HepG2 (cell line): Measurements from ENCODE around the gene USP7. TPM values are rescaled to one million over a fixed set of nuclear protein-coding genes. Genes with fewer than 3 reads are reported as not detected.
A peak's percentile ranks its signal among the peaks of the same experiment; 100 is the strongest.

Experiments used
- AKAP8 ChIP-seq: sonication (generic); formaldehyde crosslinking; IDR thresholded peaks from 2 replicates; pipeline ENCODE4 v1.5.1; 2020; ENCODE audit warnings: mild to moderate bottlenecking, missing genetic modification reagents
- DBP ChIP-seq: sonication (generic); formaldehyde crosslinking; IDR thresholded peaks from 2 replicates; pipeline ENCODE4 v1.4.0; 2020; ENCODE audit warnings: missing genetic modification reagents; ENCODE audit errors: not compliant biosample characterization
- FOXO1 ChIP-seq: sonication (generic); formaldehyde crosslinking; IDR thresholded peaks from 2 replicates; pipeline ENCODE4 v1.4.0; 2020; ENCODE audit warnings: missing genetic modification reagents
- HDAC1 ChIP-seq: sonication (generic); formaldehyde crosslinking; IDR thresholded peaks from 2 replicates; pipeline ENCODE4 v1.5.1; 2020; ENCODE audit warnings: mild to moderate bottlenecking, missing genetic modification reagents
- NR3C1 ChIP-seq: sonication (generic); formaldehyde crosslinking; IDR thresholded peaks from 2 replicates; pipeline ENCODE4 v1.4.0; 2020; ENCODE audit warnings: missing genetic modification reagents
- PCBP1 ChIP-seq: fragments of 200-400 bp; formaldehyde crosslinking; IDR thresholded peaks from 2 replicates; pipeline ENCODE4 v1.6.1; 2017; ENCODE audit warnings: mild to moderate bottlenecking, low read depth, low read length, borderline replicate concordance
- SMYD3 ChIP-seq: sonication (generic); formaldehyde crosslinking; IDR thresholded peaks from 2 replicates; pipeline ENCODE4 v1.8.1; 2023; ENCODE audit warnings: mild to moderate bottlenecking, missing genetic modification reagents
- ZFY ChIP-seq: sonication (generic); formaldehyde crosslinking; IDR thresholded peaks from 2 replicates; pipeline ENCODE4 v1.4.0; 2020; ENCODE audit warnings: missing genetic modification reagents
- ZNF180 ChIP-seq: sonication (generic); formaldehyde crosslinking; IDR thresholded peaks from 2 replicates; pipeline ENCODE4 v1.4.0; 2020; ENCODE audit warnings: low read depth, missing genetic modification reagents, borderline replicate concordance
- ZNF598 ChIP-seq: sonication (generic); formaldehyde crosslinking; IDR thresholded peaks from 2 replicates; pipeline ENCODE4 v1.5.1; 2020; ENCODE audit warnings: mild to moderate bottlenecking, missing genetic modification reagents, borderline replicate concordance
- ZNF615 ChIP-seq: sonication (generic); formaldehyde crosslinking; IDR thresholded peaks from 2 replicates; pipeline ENCODE4 v1.5.0; 2020; ENCODE audit warnings: mild to moderate bottlenecking, missing genetic modification reagents, borderline replicate concordance
- ZNF670 ChIP-seq: sonication (generic); formaldehyde crosslinking; IDR thresholded peaks from 2 replicates; pipeline ENCODE4 v1.8.0; 2022; ENCODE audit warnings: mild to moderate bottlenecking, missing genetic modification reagents, borderline replicate concordance
- ZNF720 ChIP-seq: sonication (generic); formaldehyde crosslinking; IDR thresholded peaks from 2 replicates; pipeline ENCODE4 v1.4.0; 2020; ENCODE audit warnings: missing genetic modification reagents
- ZNF850 ChIP-seq: sonication (generic); formaldehyde crosslinking; conservative IDR thresholded peaks from 2 replicates; pipeline ENCODE4 v1.9.0; 2021; ENCODE audit warnings: mild to moderate bottlenecking, missing genetic modification reagents
- polyA plus RNA-seq, 8 experiments: library from polyadenylated mRNA; depleted of rRNA in 3 of 8; stranded (reverse) in 7 of 8; unstranded in 1 of 8; fragments of >200 nt; fragmentation: Illumina TruSeq in 4 of 8; extraction: Trizol in 4 of 8; gene quantifications; 2 replicates each; pipeline versions ENCODE4 v1.2.1 to v1.2.3, GENCODE V29; 2011 to 2016; ENCODE audit warnings: low read depth in 4 of 8, missing spikeins in 1 of 8, mixed read lengths in 1 of 8; ENCODE audit not compliant: insufficient read depth in 1 of 8
- total RNA-seq, 5 experiments: library from RNA; depleted of rRNA; stranded (reverse); fragments of >200 nt; fragmentation: Illumina TruSeq; extraction: Trizol; gene quantifications; 2 replicates each; pipeline ENCODE4 v1.2.3, GENCODE V29; 2016; ENCODE audit warnings: low read depth in 1 of 5
- TF ChIP-seq, protein P1 (sequence below): sonication (generic); formaldehyde crosslinking; IDR thresholded peaks from 2 replicates; pipeline ENCODE4 v1.5.0; 2020; ENCODE audit warnings: mild to moderate bottlenecking, missing genetic modification reagents, borderline replicate concordance
- TF ChIP-seq, protein P2 (sequence below): sonication (generic); formaldehyde crosslinking; IDR thresholded peaks from 2 replicates; pipeline ENCODE4 v1.5.1; 2020; ENCODE audit warnings: mild to moderate bottlenecking, missing genetic modification reagents, moderate library complexity
- TF ChIP-seq, protein P3 (sequence below): sonication (generic); formaldehyde crosslinking; IDR thresholded peaks from 2 replicates; pipeline ENCODE4 v1.4.0; 2020; ENCODE audit warnings: missing genetic modification reagents, borderline replicate concordance

Gene USP7
- total and polyA plus RNA-seq, 2 of the 13 experiments (the other 11 are each of a cell fraction or from before 2014, with no cell fraction given): 52.5 to 173 TPM

- TF ChIP-seq NR3C1 (CRISPR knock-in tag) (no peak), ZNF720 (CRISPR knock-in tag) (no peak), ZFY (CRISPR knock-in tag) (no peak), ZNF850 (CRISPR knock-in tag) (no peak), HDAC1 (CRISPR knock-in tag) (no peak), ZNF598 (CRISPR knock-in tag) (no peak), ZNF615 (CRISPR knock-in tag) (0 out of 2 replicates have a peak, but pooled peaks have one; percentile 10), PCBP1 (no peak), DBP (CRISPR knock-in tag) (no peak), AKAP8 (CRISPR knock-in tag) (peak; percentile 29; the same call in 1 of the 2 replicates), SMYD3 (CRISPR knock-in tag) (no peak), ZNF670 (CRISPR knock-in tag) (no peak), ZNF180 (CRISPR knock-in tag) (0 out of 2 replicates have a peak, but pooled peaks have one; percentile 51), FOXO1 (no peak)
- TF ChIP-seq, protein P1, sequence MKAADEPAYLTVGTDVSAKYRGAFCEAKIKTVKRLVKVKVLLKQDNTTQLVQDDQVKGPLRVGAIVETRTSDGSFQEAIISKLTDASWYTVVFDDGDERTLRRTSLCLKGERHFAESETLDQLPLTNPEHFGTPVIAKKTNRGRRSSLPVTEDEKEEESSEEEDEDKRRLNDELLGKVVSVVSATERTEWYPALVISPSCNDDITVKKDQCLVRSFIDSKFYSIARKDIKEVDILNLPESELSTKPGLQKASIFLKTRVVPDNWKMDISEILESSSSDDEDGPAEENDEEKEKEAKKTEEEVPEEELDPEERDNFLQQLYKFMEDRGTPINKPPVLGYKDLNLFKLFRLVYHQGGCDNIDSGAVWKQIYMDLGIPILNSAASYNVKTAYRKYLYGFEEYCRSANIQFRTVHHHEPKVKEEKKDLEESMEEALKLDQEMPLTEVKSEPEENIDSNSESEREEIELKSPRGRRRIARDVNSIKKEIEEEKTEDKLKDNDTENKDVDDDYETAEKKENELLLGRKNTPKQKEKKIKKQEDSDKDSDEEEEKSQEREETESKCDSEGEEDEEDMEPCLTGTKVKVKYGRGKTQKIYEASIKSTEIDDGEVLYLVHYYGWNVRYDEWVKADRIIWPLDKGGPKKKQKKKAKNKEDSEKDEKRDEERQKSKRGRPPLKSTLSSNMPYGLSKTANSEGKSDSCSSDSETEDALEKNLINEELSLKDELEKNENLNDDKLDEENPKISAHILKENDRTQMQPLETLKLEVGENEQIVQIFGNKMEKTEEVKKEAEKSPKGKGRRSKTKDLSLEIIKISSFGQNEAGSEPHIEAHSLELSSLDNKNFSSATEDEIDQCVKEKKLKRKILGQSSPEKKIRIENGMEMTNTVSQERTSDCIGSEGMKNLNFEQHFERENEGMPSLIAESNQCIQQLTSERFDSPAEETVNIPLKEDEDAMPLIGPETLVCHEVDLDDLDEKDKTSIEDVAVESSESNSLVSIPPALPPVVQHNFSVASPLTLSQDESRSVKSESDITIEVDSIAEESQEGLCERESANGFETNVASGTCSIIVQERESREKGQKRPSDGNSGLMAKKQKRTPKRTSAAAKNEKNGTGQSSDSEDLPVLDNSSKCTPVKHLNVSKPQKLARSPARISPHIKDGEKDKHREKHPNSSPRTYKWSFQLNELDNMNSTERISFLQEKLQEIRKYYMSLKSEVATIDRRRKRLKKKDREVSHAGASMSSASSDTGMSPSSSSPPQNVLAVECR (CRISPR knock-in tag): 0 out of 2 replicates have a peak, but pooled peaks have one; percentile 23
- TF ChIP-seq, protein P2, sequence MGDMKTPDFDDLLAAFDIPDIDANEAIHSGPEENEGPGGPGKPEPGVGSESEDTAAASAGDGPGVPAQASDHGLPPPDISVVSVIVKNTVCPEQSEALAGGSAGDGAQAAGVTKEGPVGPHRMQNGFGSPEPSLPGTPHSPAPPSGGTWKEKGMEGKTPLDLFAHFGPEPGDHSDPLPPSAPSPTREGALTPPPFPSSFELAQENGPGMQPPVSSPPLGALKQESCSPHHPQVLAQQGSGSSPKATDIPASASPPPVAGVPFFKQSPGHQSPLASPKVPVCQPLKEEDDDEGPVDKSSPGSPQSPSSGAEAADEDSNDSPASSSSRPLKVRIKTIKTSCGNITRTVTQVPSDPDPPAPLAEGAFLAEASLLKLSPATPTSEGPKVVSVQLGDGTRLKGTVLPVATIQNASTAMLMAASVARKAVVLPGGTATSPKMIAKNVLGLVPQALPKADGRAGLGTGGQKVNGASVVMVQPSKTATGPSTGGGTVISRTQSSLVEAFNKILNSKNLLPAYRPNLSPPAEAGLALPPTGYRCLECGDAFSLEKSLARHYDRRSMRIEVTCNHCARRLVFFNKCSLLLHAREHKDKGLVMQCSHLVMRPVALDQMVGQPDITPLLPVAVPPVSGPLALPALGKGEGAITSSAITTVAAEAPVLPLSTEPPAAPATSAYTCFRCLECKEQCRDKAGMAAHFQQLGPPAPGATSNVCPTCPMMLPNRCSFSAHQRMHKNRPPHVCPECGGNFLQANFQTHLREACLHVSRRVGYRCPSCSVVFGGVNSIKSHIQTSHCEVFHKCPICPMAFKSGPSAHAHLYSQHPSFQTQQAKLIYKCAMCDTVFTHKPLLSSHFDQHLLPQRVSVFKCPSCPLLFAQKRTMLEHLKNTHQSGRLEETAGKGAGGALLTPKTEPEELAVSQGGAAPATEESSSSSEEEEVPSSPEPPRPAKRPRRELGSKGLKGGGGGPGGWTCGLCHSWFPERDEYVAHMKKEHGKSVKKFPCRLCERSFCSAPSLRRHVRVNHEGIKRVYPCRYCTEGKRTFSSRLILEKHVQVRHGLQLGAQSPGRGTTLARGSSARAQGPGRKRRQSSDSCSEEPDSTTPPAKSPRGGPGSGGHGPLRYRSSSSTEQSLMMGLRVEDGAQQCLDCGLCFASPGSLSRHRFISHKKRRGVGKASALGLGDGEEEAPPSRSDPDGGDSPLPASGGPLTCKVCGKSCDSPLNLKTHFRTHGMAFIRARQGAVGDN: peak; percentile 13; the same call in 1 of the 2 replicates
- TF ChIP-seq, protein P3, sequence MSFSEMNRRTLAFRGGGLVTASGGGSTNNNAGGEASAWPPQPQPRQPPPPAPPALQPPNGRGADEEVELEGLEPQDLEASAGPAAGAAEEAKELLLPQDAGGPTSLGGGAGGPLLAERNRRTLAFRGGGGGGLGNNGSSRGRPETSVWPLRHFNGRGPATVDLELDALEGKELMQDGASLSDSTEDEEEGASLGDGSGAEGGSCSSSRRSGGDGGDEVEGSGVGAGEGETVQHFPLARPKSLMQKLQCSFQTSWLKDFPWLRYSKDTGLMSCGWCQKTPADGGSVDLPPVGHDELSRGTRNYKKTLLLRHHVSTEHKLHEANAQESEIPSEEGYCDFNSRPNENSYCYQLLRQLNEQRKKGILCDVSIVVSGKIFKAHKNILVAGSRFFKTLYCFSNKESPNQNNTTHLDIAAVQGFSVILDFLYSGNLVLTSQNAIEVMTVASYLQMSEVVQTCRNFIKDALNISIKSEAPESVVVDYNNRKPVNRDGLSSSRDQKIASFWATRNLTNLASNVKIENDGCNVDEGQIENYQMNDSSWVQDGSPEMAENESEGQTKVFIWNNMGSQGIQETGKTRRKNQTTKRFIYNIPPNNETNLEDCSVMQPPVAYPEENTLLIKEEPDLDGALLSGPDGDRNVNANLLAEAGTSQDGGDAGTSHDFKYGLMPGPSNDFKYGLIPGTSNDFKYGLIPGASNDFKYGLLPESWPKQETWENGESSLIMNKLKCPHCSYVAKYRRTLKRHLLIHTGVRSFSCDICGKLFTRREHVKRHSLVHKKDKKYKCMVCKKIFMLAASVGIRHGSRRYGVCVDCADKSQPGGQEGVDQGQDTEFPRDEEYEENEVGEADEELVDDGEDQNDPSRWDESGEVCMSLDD (CRISPR knock-in tag): no peak
Measured at GRCh38 chr16:8851761-8852403, 111.8 kb downstream of the USP7 start (continued).
